Erythroblast (primary cell): ENCODE data around the gene ZEB2.

Experiments used
- GATA1 ChIP-seq: IDR thresholded peaks from 2 replicates; pipeline ENCODE4 v1.6.1; 2011; ENCODE audit warnings: low read depth, mild to moderate bottlenecking, control low read depth, low read length, moderate library complexity
- POLR2A ChIP-seq: IDR thresholded peaks from 2 replicates; pipeline ENCODE4 v1.6.1; 2011; ENCODE audit warnings: mild to moderate bottlenecking, low read length

DNA sequence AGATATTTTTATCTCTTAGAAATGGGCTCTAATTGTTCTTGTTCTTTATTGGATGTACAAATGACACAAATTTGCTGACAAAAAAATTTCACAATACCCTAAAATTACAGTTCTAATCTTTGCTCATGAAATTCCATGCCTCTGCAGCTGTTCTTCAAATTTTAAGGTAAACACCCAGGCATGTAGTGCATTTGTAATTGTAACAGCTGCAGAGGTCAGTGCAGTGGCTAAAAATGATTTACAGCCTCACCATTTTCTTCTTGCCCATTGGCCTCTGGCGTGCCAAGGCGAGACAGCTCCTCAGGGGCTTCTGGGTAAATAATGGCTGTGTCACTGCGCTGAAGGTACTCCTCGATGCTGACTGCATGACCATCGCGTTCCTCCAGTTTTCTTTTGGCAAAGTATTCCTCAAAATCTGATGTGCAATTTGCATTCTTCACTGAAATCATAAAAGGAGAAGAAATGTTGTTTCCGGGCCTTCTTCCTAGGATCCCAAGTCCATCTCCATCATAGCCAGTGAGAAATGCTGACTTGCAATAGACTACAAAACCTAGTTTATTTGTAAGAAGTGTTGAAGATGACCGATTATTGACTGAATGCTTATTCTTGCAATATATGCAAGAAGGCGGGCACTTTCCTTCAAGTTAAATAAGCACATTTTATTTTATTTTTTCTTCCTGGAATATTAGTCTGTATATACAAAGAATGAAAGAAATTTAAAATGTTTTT is 115.2 kb downstream of the ZEB2 start:
- no peak for TF ChIP-seq POLR2A
- TF ChIP-seq GATA1 = no peak
